PFSK-1 (cell line): ENCODE measurements around the gene FBXL7.

ENCODE experiments used
- FOXP2 ChIP-seq: optimal IDR thresholded peaks from 2 replicates; pipeline ENCODE3; 2011; ENCODE audit warnings: borderline replicate concordance, control low read depth, inconsistent platforms; ENCODE audit not compliant: insufficient read depth; ENCODE audit errors: extremely low read length, extremely low read depth
- POLR2AphosphoS5 ChIP-seq: IDR thresholded peaks from 2 replicates; pipeline ENCODE4 v1.6.1; 2012; ENCODE audit warnings: low read depth, mild to moderate bottlenecking, control low read depth, low read length, moderate library complexity
- SIN3A ChIP-seq: IDR thresholded peaks from 2 replicates; pipeline ENCODE4 v1.6.1; 2012; ENCODE audit warnings: mild to moderate bottlenecking, low read length, moderate library complexity, borderline replicate concordance; ENCODE audit not compliant: insufficient read depth

DNA sequence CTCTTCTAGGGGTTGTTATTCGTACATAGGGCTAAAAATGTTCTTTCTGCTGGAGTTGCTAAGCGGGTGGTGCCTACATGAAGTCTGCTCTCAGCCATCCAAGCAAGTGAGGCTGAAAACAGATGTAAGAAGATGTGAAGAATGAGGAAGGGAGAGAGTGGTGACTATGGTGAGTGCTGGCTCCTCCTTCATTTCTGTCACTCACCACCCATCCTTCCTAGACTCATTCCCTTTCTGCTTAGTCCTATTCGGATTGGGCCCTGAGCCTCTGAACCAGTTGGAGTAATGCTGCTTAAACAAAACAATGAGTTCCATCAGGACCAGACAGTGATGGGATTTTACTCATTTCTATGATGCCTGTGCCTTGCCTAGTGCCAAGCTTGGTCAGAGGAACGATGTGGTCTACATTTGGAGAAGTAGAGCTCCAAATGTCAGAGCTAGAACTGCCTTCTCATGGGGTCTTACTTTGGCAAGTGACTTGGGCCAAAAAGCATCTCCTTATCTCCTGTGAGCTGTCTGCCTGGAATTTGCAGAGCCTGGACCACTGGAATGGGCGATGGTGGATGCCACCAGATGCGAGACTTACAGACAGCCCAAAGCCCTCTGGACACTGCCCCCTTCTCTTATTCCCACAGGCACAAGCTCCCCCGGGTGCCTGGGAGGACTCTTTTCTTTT lies 192.9 kb downstream of the FBXL7 start:
- TF ChIP-seq POLR2AphosphoS5 (no peak), SIN3A (no peak), FOXP2 (no peak)
